ENCODE data around the gene WWOX. TPM values are rescaled to one million over a fixed set of nuclear protein-coding genes. Genes with fewer than 3 reads are reported as not detected.

Gene WWOX
- total and polyA plus RNA-seq, 2 of the 8 experiments (the other 6 are each of a cell fraction or from before 2014, with no cell fraction given), result 5.4 to 16.7 TPM

DNA sequence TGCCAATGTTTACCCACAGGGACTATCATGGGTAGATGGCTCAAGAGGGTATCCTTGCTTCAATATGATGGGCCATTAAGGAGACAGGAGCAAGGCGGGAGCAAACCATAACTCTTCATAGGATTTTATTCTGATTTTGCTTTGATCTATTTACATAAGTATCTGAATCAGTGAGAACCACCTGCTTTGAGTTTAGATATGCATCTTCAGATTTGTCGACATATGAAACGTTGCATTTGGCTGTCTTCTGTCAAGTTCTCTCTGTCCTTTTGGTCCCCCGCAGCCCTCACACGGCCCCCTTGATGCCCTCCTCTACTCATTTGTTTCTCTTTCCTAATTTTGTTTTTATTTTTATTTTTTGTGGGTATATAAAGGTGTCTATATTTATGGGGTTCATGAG lies 16.2 kb downstream of the WWOX start (continued):
- TF ChIP-seq, protein P1, sequence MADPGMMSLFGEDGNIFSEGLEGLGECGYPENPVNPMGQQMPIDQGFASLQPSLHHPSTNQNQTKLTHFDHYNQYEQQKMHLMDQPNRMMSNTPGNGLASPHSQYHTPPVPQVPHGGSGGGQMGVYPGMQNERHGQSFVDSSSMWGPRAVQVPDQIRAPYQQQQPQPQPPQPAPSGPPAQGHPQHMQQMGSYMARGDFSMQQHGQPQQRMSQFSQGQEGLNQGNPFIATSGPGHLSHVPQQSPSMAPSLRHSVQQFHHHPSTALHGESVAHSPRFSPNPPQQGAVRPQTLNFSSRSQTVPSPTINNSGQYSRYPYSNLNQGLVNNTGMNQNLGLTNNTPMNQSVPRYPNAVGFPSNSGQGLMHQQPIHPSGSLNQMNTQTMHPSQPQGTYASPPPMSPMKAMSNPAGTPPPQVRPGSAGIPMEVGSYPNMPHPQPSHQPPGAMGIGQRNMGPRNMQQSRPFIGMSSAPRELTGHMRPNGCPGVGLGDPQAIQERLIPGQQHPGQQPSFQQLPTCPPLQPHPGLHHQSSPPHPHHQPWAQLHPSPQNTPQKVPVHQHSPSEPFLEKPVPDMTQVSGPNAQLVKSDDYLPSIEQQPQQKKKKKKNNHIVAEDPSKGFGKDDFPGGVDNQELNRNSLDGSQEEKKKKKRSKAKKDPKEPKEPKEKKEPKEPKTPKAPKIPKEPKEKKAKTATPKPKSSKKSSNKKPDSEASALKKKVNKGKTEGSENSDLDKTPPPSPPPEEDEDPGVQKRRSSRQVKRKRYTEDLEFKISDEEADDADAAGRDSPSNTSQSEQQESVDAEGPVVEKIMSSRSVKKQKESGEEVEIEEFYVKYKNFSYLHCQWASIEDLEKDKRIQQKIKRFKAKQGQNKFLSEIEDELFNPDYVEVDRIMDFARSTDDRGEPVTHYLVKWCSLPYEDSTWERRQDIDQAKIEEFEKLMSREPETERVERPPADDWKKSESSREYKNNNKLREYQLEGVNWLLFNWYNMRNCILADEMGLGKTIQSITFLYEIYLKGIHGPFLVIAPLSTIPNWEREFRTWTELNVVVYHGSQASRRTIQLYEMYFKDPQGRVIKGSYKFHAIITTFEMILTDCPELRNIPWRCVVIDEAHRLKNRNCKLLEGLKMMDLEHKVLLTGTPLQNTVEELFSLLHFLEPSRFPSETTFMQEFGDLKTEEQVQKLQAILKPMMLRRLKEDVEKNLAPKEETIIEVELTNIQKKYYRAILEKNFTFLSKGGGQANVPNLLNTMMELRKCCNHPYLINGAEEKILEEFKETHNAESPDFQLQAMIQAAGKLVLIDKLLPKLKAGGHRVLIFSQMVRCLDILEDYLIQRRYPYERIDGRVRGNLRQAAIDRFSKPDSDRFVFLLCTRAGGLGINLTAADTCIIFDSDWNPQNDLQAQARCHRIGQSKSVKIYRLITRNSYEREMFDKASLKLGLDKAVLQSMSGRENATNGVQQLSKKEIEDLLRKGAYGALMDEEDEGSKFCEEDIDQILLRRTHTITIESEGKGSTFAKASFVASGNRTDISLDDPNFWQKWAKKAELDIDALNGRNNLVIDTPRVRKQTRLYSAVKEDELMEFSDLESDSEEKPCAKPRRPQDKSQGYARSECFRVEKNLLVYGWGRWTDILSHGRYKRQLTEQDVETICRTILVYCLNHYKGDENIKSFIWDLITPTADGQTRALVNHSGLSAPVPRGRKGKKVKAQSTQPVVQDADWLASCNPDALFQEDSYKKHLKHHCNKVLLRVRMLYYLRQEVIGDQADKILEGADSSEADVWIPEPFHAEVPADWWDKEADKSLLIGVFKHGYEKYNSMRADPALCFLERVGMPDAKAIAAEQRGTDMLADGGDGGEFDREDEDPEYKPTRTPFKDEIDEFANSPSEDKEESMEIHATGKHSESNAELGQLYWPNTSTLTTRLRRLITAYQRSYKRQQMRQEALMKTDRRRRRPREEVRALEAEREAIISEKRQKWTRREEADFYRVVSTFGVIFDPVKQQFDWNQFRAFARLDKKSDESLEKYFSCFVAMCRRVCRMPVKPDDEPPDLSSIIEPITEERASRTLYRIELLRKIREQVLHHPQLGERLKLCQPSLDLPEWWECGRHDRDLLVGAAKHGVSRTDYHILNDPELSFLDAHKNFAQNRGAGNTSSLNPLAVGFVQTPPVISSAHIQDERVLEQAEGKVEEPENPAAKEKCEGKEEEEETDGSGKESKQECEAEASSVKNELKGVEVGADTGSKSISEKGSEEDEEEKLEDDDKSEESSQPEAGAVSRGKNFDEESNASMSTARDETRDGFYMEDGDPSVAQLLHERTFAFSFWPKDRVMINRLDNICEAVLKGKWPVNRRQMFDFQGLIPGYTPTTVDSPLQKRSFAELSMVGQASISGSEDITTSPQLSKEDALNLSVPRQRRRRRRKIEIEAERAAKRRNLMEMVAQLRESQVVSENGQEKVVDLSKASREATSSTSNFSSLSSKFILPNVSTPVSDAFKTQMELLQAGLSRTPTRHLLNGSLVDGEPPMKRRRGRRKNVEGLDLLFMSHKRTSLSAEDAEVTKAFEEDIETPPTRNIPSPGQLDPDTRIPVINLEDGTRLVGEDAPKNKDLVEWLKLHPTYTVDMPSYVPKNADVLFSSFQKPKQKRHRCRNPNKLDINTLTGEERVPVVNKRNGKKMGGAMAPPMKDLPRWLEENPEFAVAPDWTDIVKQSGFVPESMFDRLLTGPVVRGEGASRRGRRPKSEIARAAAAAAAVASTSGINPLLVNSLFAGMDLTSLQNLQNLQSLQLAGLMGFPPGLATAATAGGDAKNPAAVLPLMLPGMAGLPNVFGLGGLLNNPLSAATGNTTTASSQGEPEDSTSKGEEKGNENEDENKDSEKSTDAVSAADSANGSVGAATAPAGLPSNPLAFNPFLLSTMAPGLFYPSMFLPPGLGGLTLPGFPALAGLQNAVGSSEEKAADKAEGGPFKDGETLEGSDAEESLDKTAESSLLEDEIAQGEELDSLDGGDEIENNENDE (IDR thresholded peaks at IDR 0.05; ENCODE audit: insufficient replicate concordance, low read length), result no peak
- TF ChIP-seq SAP30 (IDR thresholded peaks at IDR 0.05; ENCODE audit: insufficient read depth, insufficient replicate concordance, low read length), result no peak
- no peak for TF ChIP-seq SRF (IDR thresholded peaks at IDR 0.05; ENCODE audit: low read depth, low read length)
- no peak for TF ChIP-seq KDM4A (IDR thresholded peaks at IDR 0.05; ENCODE audit: low read depth, low read length, severe bottlenecking)
- no peak for TF ChIP-seq CBX5 (IDR thresholded peaks at IDR 0.05; ENCODE audit: low read depth, low read length)
- no peak for TF ChIP-seq KDM1A (IDR thresholded peaks at IDR 0.05; ENCODE audit: borderline replicate concordance, low read length)
- no peak for TF ChIP-seq HDAC2 (IDR thresholded peaks at IDR 0.05; ENCODE audit: borderline replicate concordance in 1 of 2, low read depth in 2 of 2, low read length in 2 of 2)
- no peak for TF ChIP-seq RAD21 (IDR thresholded peaks at IDR 0.05 in 1 of 2, conservative IDR thresholded peaks at IDR 0.05 in 1 of 2; ENCODE audit: low read depth in 2 of 2, low read length in 2 of 2)
- no peak for TF ChIP-seq CBX8 (IDR thresholded peaks at IDR 0.05; ENCODE audit: borderline replicate concordance, low read depth, low read length)

Data from H1 (cell line).